H1 (cell line): ENCODE measurements around the gene AP1M1. TPM values are rescaled to one million over a fixed set of nuclear protein-coding genes. Genes with fewer than 3 reads are reported as not detected.

Experiments used
- CTCF ChIA-PET: fragments of 300-600 bp; sonication (Branson Sonifier 250); formaldehyde crosslinking; loops from one replicate; lab custom pipeline; 2021; ENCODE audit not compliant: partially characterized antibody; lab: Charles Lee
- POLR2A ChIA-PET: fragments of 300-600 bp; sonication (Branson Sonifier 250); formaldehyde crosslinking; loops from one replicate; lab custom pipeline; 2021; ENCODE audit warnings: inconsistent platforms; ENCODE audit not compliant: partially characterized antibody; lab: Charles Lee
- DNase-seq, 2 experiments: peaks; one replicate each; pipeline versions ENCODE4 v3.0.0 to v3.0.0-alpha.2; 2010 to 2022; ENCODE audit warnings: low spot score in 2 of 2, low read depth in 1 of 2, mixed read lengths in 1 of 2
- FAIRE-seq: peaks from 2 replicates; lab custom pipeline; 2011; peaks lifted over from hg19 to GRCh38; lab: Jason Lieb, UNC
- H2AFZ ChIP-seq: 2 replicates; pipeline ENCODE4 v1.8.1; 2012; ENCODE audit warnings: low read length, inconsistent platforms
- H2AK5ac ChIP-seq: 2 replicates; pipeline ENCODE4 v1.6.1; 2013; ENCODE audit warnings: low read depth, low read length
- H2BK120ac ChIP-seq: replicated peaks from 2 replicates; pipeline ENCODE3; 2013; ENCODE audit warnings: low read depth, low read length, inconsistent platforms
- H2BK12ac ChIP-seq: 2 replicates; pipeline ENCODE4 v1.6.1; 2013; ENCODE audit warnings: low read depth, low read length
- H2BK15ac ChIP-seq: 2 replicates; pipeline ENCODE4 v1.6.1; 2013; ENCODE audit warnings: low read length
- H2BK20ac ChIP-seq: 2 replicates; pipeline ENCODE4 v1.6.1; 2013; ENCODE audit warnings: low read length
- H2BK5ac ChIP-seq: 2 replicates; pipeline ENCODE4 v1.6.1; 2013; ENCODE audit warnings: low read depth, low read length
- H3K14ac ChIP-seq: 2 replicates; pipeline ENCODE4 v1.6.1; 2013; ENCODE audit warnings: inconsistent platforms; ENCODE audit not compliant: insufficient read length
- H3K18ac ChIP-seq: 2 replicates; pipeline ENCODE4 v1.6.1; 2013; ENCODE audit warnings: low read length; ENCODE audit errors: extremely low read depth
- H3K23ac ChIP-seq: 2 replicates; pipeline ENCODE4 v1.6.1; 2013; ENCODE audit warnings: inconsistent platforms; ENCODE audit not compliant: insufficient read length
- H3K23me2 ChIP-seq: 2 replicates; pipeline ENCODE4 v1.6.1; 2013; ENCODE audit warnings: low read depth, low read length
- H3K27ac ChIP-seq: 2 replicates; pipeline ENCODE4 v1.6.1; 2011; ENCODE audit warnings: low read depth, low read length, inconsistent platforms
- H3K27me3 ChIP-seq, 4 experiments: replicated peaks in 1 of 4; 1 replicate in 1 of 4; 2 replicates in 3 of 4; pipeline versions ENCODE4 v1.6.1 to v1.8.1; 2011 to 2013; ENCODE audit warnings: low read length in 3 of 4, mild to moderate bottlenecking in 3 of 4, inconsistent platforms in 2 of 4, mixed read lengths in 2 of 4, moderate library complexity in 1 of 4; ENCODE audit not compliant: control insufficient read depth in 3 of 4, insufficient read depth in 3 of 4; ENCODE audit errors: extremely low read depth in 1 of 4
- H3K36me3 ChIP-seq, 4 experiments: 2 replicates each; pipeline versions ENCODE4 v1.6.1 to v1.8.1; 2011 to 2013; ENCODE audit warnings: mild to moderate bottlenecking in 4 of 4, low read length in 3 of 4, moderate library complexity in 2 of 4, control low read depth in 1 of 4, inconsistent platforms in 1 of 4; ENCODE audit not compliant: insufficient read depth in 4 of 4, control insufficient read depth in 2 of 4
- H3K4ac ChIP-seq: replicated peaks from 2 replicates; pipeline ENCODE3; 2013; ENCODE audit warnings: low read length, low read depth, mixed read lengths, inconsistent platforms; ENCODE audit not compliant: insufficient read length
- H3K4me1 ChIP-seq, 4 experiments: replicated peaks in 1 of 4; 1 replicate in 1 of 4; 2 replicates in 3 of 4; pipeline versions ENCODE4 v1.6.1 to v1.8.1; 2011 to 2013; ENCODE audit warnings: low read length in 3 of 4, inconsistent platforms in 2 of 4, mixed read lengths in 1 of 4; ENCODE audit not compliant: insufficient read depth in 4 of 4, control insufficient read depth in 3 of 4
- H3K4me2 ChIP-seq, 2 experiments: 2 replicates each; pipeline versions ENCODE4 v1.6.1 to v1.8.1; 2011 to 2013; ENCODE audit warnings: low read depth in 2 of 2, low read length in 2 of 2, control low read depth in 1 of 2, inconsistent platforms in 1 of 2, mild to moderate bottlenecking in 1 of 2; ENCODE audit not compliant: insufficient read depth in 1 of 2
- H3K4me3 ChIP-seq, 4 experiments: fragments of 200-600, 300-600 bp in 1 of 4; sonication (generic), shearing (Covaris generic), sonication (Bioruptor Twin) in 1 of 4; 2 replicates each; pipeline versions ENCODE4 v1.5.1 to v1.8.1; 2011 to 2016; ENCODE audit warnings: low read length in 4 of 4, low read depth in 3 of 4, control low read depth in 2 of 4, inconsistent platforms in 2 of 4, mild to moderate bottlenecking in 2 of 4, mixed read lengths in 1 of 4, moderate library complexity in 1 of 4; ENCODE audit not compliant: insufficient read depth in 2 of 4; ENCODE audit errors: extremely low read depth in 1 of 4
- H3K56ac ChIP-seq: replicated peaks from 2 replicates; pipeline ENCODE3; 2013; ENCODE audit warnings: low read depth, mild to moderate bottlenecking, mixed read lengths, low read length, inconsistent platforms; ENCODE audit not compliant: insufficient read length
- H3K79me1 ChIP-seq: 2 replicates; pipeline ENCODE4 v1.6.1; 2013; ENCODE audit warnings: low read depth, low read length, control low read depth
- H3K79me2 ChIP-seq, 2 experiments: 2 replicates each; pipeline versions ENCODE4 v1.6.1 to v1.8.1; 2012 to 2013; ENCODE audit warnings: low read length in 2 of 2, mild to moderate bottlenecking in 2 of 2, inconsistent platforms in 1 of 2; ENCODE audit not compliant: insufficient read depth in 2 of 2, control insufficient read depth in 1 of 2
- H3K9ac ChIP-seq, 4 experiments: replicated peaks in 1 of 4; 1 replicate in 1 of 4; 2 replicates in 3 of 4; pipeline versions ENCODE4 v1.6.1 to v1.8.1; 2011 to 2013; ENCODE audit warnings: low read depth in 3 of 4, low read length in 3 of 4, control low read depth in 2 of 4, mild to moderate bottlenecking in 2 of 4, moderate library complexity in 2 of 4, inconsistent platforms in 1 of 4; ENCODE audit errors: extremely low read depth in 1 of 4
- H3K9me3 ChIP-seq, 2 experiments: 2 replicates each; pipeline versions ENCODE4 v1.6.1 to v1.8.1; 2012 to 2013; ENCODE audit warnings: mild to moderate bottlenecking in 2 of 2, moderate library complexity in 2 of 2, control low read depth in 1 of 2, inconsistent platforms in 1 of 2, low read depth in 1 of 2, low read length in 1 of 2, mixed read lengths in 1 of 2; ENCODE audit not compliant: insufficient read depth in 2 of 2
- H4K20me1 ChIP-seq, 2 experiments: replicated peaks in 1 of 2; 2 replicates each; pipeline versions ENCODE3 to v1.8.1; 2011 to 2013; ENCODE audit warnings: inconsistent platforms in 2 of 2, low read length in 2 of 2, mild to moderate bottlenecking in 1 of 2; ENCODE audit not compliant: insufficient read depth in 2 of 2, control insufficient read depth in 1 of 2
- H4K5ac ChIP-seq: 2 replicates; pipeline ENCODE4 v1.6.1; 2013; ENCODE audit warnings: low read length, low read depth, mixed read lengths, inconsistent platforms; ENCODE audit not compliant: insufficient read length
- H4K8ac ChIP-seq: 2 replicates; pipeline ENCODE4 v1.8.0; 2013; ENCODE audit warnings: mild to moderate bottlenecking, moderate library complexity, low read length, inconsistent platforms; ENCODE audit not compliant: insufficient read depth; ENCODE audit errors: extremely low read depth
- H4K91ac ChIP-seq: replicated peaks from 2 replicates; pipeline ENCODE3; 2013; ENCODE audit warnings: low read length, mixed read lengths, inconsistent platforms; ENCODE audit not compliant: insufficient read length
- CEBPB ChIP-seq: IDR thresholded peaks from 2 replicates; pipeline ENCODE4 v1.6.1; 2012; ENCODE audit warnings: low read depth, low read length
- E2F6 ChIP-seq: IDR thresholded peaks from 2 replicates; pipeline ENCODE4 v1.6.1; 2012; ENCODE audit warnings: inconsistent platforms
- KDM4A ChIP-seq: IDR thresholded peaks from one replicate; pipeline ENCODE4 v1.7.1; 2012; ENCODE audit warnings: low read depth, mild to moderate bottlenecking, moderate library complexity, low read length, inconsistent platforms; ENCODE audit not compliant: severe bottlenecking
- POLR2AphosphoS5 ChIP-seq: IDR thresholded peaks from 2 replicates; pipeline ENCODE4 v1.6.1; 2011; ENCODE audit warnings: low read depth, low read length
- SIN3A ChIP-seq, 2 experiments: IDR thresholded peaks in 1 of 2; conservative IDR thresholded peaks in 1 of 2; 2 replicates each; pipeline ENCODE4 v1.6.1; 2011 to 2012; ENCODE audit warnings: low read length in 2 of 2, improper control_type of control experiment in 1 of 2, low read depth in 1 of 2, mild to moderate bottlenecking in 1 of 2
- TAF1 ChIP-seq: IDR thresholded peaks from 2 replicates; pipeline ENCODE4 v1.6.1; 2011; ENCODE audit warnings: mild to moderate bottlenecking, low read depth, low read length
- TAF7 ChIP-seq: optimal IDR thresholded peaks from 2 replicates; pipeline ENCODE3; 2011; ENCODE audit warnings: low read depth, mild to moderate bottlenecking, inconsistent platforms, low read length, moderate library complexity, borderline replicate concordance
- WGBS, 2 experiments: shearing (Covaris generic) in 1 of 2; methylation state at CpG; one replicate each; pipeline versions ENCODE4 v1.1.6 to v1.1.7; 2013 to 2015; ENCODE audit warnings: low lambda C conversion rate in 2 of 2, mixed read lengths in 2 of 2, inconsistent platforms in 1 of 2, low coverage in 1 of 2, missing lambda C conversion rate in 1 of 2; ENCODE audit not compliant: insufficient replicate concordance in 2 of 2, insufficient coverage in 1 of 2, insufficient read length in 1 of 2; ENCODE audit errors: extremely low coverage in 1 of 2, missing lambda C conversion rate in 1 of 2; 5-methylcytosine and 5-hydroxymethylcytosine counted together
- polyA plus RNA-seq, 7 experiments: library from polyadenylated mRNA; depleted of rRNA in 3 of 7; stranded (reverse) in 5 of 7; unstranded in 2 of 7; fragments of >200 nt in 5 of 7; fragments of 200-250 nt in 2 of 7; gene quantifications; 1 replicate in 5 of 7; 2 replicates in 1 of 7; 4 replicates in 1 of 7; pipeline versions ENCODE4 v1.2.1 to v1.2.3, GENCODE V29; 2011 to 2013; ENCODE audit warnings: missing spikeins in 2 of 7, mixed read lengths in 2 of 7
- total RNA-seq: library from RNA; stranded (reverse); fragmentation: NEBNext Ultra II Directional; extraction: Animal tissue kit (Norgen Biotek cat#: 25700); gene quantifications from 2 replicates; pipeline ENCODE4 v1.2.1, GENCODE V29; 2021

AP1M1 gene
- total and polyA plus RNA-seq, 2 of the 8 experiments (the other 6 are each of a cell fraction or from before 2014, with no cell fraction given): 30.9 to 37.5 TPM

- ChIA-PET POLR2A (interaction anchor here (1.4 to 1.7 kb wide), 2 partner anchors 23 to 26 kb away, joined by 3 to 5 read pairs; partner anchors contain the start of gene FAM32A), CTCF (interaction anchor here (1.7 kb wide), 1 partner anchor 121 kb away, joined by 7 read pairs; no protein-coding TSS in a partner anchor)
- no peak overlapping the region for H2AFZ ChIP-seq
- no peak overlapping the region for H4K91ac ChIP-seq
- no peaks in the 10 kb centered on the region for H3K79me1 ChIP-seq
- H3K4me2 ChIP-seq: no peak overlapping the region
- H2BK15ac ChIP-seq: no peak overlapping the region
- H3K4me3 ChIP-seq: no peak overlapping the region
- no peak overlapping the region for H3K14ac ChIP-seq
- no peaks in the 10 kb centered on the region for H4K20me1 ChIP-seq
- no peak overlapping the region for H2AK5ac ChIP-seq
- FAIRE-seq (no peak), DNase-seq (no peak)
- H3K27ac ChIP-seq: no peak overlapping the region
- no peak overlapping the region for H2BK20ac ChIP-seq
- no peak overlapping the region for H2BK5ac ChIP-seq
- no peak overlapping the region for H3K23ac ChIP-seq
- TF ChIP-seq TAF1: no peak
- TF ChIP-seq KDM4A: no peak
- TF ChIP-seq POLR2AphosphoS5: no peak
- no peak for TF ChIP-seq TAF7
- TF ChIP-seq CEBPB: no peak
- TF ChIP-seq E2F6: no peak
- TF ChIP-seq SIN3A (conservative IDR thresholded peaks at IDR 0.05 in 1 of 2, IDR thresholded peaks at IDR 0.05 in 1 of 2; ENCODE audit: low read depth in 1 of 2, low read length in 2 of 2): no peak
- H4K5ac ChIP-seq: no peak overlapping the region
- no peaks in the 10 kb centered on the region for H3K79me2 ChIP-seq
- H2BK120ac ChIP-seq: no peak overlapping the region
- no peaks in the 10 kb centered on the region for H3K9me3 ChIP-seq
- H3K27me3 ChIP-seq: no peaks in the 10 kb centered on the region
- no peak overlapping the region for H4K8ac ChIP-seq
- H3K56ac ChIP-seq: no peak overlapping the region
- H3K4me1 ChIP-seq: no peaks in the 10 kb centered on the region
- H3K18ac ChIP-seq: no peak overlapping the region
- H2BK12ac ChIP-seq: no peak overlapping the region
- H3K4ac ChIP-seq: no peak overlapping the region
- WGBS, 2 experiments: 93% methylated on average over 3 of the region's 3 CpGs; no CpG with 5 or more reads in 1 of the 2 experiments
- H3K23me2 ChIP-seq: no peaks in the 10 kb centered on the region
- H3K36me3 ChIP-seq: no peaks in the 10 kb centered on the region
- H3K9ac ChIP-seq: no peak overlapping the region
Measured at GRCh38 chr19:16161840-16162239, 35.9 kb upstream of the AP1M1 start.
